Posterior cingulate gyrus (tissue), 11 donors: ENCODE results near the gene MYO1A.
A peak's percentile ranks its signal among the peaks of the same experiment; 100 is the strongest.

Source experiments
- DNase-seq, 10 donors: peaks; one replicate each; pipeline versions ENCODE4 v3.0.0 to v3.0.0-alpha.2; 2020 to 2021; ENCODE audit warnings: mixed read lengths in 3 of 10
- intact Hi-C: fragments of 100-400 bp; cut with DNase I; formaldehyde crosslinking; loops from one replicate; pipeline ENCODE4 v1.15.1; 2023

MYO1A gene

DNA sequence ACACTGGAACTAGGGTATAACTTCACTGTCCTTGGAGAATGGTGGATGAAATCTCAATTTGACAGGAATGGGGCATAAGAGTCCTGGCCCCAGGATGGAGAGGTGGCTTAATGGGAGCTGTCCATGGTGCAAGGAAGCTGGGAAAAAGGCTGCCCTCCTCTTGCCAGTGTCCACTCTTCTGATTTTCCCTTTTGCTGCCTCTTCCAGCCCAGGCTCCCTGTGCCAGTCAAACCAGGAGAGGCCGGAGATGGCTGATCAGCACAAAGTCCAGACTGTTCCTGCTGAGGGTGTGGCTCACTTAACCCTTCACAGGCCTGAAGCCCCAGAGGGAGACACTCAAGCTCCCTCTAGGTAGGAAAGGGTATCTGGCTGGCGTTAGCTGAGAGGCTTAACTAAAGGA, at the start of gene MYO1A:
Gene MYO1A (minus strand): TSS at position 240 of the 400 bp plus-strand sequence. CDS start 1,806 bp downstream, outside the sequence.
- intact Hi-C loops = no loop called here
- DNase-seq = no peak

DNA sequence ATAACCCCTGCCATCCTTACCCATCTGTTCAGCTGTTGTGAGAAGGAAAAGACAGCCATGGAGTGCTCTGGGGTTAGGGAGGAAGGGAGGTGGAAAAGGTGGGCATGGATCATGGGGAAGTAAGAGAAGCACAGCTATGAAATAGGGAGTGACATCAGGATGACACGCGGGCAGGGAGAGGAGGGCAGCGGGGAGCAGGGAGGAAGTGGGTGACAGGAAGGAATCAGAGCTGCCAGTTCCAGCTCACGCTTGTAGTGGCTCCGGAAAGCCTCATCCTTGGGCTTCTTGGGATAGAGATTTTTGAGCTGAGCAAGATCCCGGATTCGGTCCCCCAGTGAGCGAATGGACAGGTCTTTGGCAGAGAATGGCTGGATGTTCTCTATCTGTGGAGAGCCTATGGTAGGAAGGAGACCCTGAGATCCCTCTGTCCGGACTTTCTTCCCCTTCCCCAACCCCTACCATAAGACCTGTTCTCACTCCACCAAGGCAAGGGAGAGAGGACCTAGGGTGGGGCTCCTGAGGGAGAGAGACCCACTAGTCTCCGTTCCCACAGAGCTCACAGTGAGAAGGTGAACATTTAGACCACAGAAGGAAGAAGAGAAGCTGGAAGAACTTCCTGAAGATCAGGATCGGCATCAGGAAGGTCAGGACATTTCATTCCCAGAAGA, 49.3 kb upstream of the MYO1A start:
- peak in 1 of 10 donors; percentile 56 for DNase-seq
- intact Hi-C loops = no loop called here

DNA sequence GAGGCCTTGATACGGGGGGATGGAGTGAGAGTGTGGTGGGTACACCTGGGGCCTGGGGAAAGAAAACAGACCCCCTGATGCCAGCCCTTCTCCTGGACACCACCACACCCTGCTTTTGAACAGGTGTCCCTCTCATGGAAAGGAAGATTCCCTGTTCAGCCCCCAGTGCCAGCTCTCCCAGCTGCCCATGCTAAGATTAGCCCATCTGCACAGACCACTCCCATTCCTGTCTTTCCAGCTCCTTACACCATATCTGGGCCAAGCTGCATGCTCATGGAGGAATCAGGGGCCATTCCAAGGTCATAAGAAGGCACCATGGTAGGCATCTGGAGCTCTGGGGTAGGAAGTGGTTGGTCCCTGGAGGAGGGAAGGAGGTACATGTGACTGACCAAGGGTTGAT, 48.6 kb upstream of the MYO1A start:
- intact Hi-C loops = no loop called here
- peak in 1 of 10 donors; percentile 29 for DNase-seq

DNA sequence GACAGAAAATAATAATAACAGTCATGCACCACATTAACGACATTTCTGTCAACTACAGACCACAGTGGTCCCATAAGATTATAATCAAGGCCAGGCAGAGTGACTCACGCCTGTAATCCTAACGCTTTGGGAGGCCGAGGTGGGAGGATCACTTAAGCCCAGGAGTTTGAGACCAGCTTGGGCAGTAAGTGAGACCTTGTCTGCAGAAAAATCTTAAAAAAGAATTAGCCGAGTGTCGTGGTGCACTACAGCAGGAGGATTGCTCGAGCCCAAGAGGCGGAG, 47.6 kb upstream of the MYO1A start:
- intact Hi-C loops = no loop called here
- peak in 1 of 10 donors; percentile 22 for DNase-seq

DNA sequence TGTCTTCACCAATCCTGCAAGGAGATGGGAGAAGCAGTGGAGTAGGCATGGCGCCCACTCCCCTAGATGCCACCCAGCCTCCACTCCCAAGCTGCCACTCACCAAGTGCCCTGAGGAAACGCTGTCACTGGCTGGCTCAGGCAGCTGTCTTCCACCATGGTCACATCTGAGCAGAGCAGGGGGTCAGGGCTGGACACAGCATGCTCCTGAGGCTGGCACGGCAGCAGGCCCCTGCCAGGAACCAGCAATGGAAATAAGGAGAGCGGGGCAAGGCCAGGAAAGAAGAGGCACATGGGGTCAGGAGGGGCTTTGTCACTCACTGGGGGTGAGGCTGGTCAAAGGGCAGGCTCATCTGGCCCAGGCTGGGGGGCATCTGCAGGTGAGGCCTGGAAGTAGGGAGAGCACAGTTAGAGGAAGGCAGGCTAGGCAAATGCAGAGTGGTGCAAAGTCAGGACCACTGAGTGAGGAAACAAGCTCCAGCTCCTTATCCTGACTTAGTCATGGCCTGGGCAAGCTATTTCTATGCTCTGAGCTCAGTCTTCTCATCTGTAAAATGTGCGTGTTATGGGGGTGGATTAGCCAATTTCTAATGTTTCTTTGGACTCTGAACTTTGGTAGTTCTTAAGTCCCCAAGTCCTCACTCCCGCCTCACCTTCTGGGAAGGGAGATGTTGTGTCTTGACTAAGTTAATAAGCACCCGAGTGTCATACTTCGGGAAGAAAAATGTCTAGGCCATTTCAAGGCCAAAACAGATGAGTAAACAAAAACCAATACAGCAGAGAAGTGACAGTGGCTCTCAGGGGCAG, 47.0 kb upstream of the MYO1A start:
- intact Hi-C loops = no loop called here
- peak in 1 of 10 donors; percentile 51 for DNase-seq

DNA sequence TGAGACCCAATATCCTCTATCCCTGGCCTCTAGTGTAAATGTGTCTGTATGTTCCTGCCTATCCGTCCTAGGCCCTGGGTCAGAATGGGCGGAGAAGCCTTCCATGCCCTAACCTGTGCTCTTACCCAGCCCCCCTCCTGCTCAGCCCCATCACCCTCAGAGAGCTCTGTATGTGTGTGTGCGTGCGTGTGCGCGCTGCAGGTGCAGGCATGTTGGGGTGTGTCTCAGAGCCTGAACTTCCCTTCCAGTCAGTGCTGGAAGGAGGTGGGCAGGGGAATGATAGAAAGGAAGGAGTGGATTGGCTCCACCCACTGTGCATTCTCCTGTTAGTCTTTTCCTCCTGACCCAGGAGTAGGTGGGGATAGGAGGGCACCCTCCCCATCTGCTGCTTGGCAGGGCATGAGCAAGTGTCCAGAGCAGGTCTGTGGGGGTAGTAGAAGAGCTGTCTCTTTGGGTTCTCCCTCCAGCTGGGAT, 46.2 kb upstream of the MYO1A start:
- DNase-seq = peak in 1 of 10 donors; percentile 73
- intact Hi-C loops = no loop called here

DNA sequence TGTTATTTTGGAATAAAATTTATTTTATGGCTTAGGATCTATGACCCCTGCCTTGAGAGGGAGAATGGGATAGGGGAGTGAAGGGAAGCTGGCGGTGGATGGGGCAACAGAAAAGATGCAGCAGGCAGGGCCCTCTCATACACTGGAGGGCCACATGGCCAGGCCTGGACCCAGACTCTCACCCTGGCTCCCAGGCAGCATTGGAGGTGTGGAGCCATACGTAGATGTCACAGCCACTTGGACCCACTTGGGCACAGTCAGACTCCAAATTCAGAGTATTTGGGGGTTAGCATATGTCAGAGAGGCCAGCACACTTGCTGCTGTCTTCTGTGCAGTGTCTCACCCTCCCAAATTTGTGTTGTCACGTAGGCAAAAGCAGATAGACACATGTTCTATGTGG, 45.5 kb upstream of the MYO1A start:
- peak in 2 of 10 donors; percentile 36 to 53 for DNase-seq
- intact Hi-C loops = no loop called here

DNA sequence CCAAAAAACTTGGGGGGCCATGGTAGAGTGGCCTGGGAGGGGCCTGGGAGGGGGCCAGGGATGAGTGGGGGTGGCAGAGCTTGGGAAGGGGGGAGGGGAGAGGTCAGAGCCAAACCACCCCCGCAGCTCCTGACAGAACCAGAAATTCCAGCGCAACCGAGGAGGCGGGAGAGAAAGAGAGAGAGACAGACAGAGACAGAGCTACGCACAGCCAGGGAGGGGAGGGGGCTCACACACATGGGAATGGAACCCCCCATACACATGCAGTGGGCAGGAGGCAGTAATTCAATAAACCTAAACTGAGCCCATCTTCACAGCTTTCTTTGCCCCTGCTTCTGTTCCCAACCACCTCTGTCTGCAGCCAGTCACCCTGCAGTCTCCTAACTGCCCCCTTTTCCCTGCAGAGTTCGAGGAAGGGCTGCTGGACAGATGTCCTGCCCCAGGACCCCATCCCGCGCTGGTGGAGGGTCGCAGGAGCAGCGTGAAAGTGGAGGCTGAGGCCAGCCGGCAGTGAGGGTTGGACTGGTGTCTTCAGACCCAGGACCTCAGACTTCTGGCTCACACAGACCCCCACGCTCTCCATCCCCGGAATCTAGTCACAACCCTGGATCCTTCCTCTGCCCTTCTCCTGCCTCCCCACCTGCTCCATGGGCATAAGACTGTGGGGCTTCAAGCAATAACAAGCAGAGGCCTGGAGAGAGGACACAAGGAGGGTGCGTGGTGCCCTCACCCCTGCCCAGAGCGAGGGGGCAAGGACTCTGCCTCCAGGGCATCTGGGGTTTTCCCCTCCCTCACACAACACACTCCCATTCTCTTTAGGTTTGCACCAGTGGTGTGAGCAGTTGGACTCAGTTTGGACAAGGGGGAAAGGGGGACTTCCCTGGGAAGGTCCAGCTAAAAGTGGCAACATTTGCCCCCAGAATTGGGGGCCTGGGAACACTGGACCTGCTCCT, 44.6 kb upstream of the MYO1A start:
- peak in 2 of 10 donors; percentile 68 to 78 for DNase-seq
- intact Hi-C loops = no loop called here

DNA sequence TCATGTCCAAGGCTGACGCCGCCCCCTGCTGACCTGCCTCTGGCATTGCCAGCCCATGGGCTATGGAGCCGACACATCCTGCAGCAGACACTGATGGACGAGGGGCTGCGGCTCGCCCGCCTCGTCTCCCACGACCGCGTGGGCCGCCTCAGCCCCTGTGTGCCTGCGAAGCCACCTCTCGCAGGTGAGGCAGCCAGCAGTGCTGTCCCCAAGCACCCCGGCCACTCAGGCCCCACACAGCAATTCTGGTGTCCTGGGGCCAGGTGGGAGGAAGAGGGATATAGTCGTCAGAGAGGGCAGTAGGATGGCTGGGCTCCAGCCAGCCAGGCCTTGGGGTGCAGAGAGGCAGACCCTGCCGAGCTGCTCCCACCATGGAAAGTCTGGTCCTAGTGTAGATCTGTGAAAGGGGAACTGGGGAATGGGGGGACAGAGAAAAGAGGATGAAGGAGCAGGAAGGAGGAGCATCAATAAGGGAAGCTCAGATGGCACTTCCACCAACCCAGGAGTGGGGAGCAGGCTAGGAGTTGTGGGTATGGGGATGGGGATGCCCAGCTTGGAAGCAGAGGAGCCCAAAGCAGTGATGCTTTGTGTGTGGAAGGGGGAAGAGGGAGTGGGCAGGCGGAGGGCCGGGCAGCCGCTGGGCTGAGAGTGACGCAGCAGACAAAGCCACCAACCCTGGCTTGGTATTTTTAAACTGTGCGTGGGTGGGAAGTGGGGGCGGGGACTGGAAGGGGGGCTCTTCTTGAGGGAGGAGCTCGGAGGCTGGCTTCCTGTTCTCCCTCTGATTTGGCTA, 43.7 kb upstream of the MYO1A start:
- peak in 8 of 10 donors; percentile 29 to 96 (median 70) for DNase-seq
- intact Hi-C loops = no loop called here

DNA sequence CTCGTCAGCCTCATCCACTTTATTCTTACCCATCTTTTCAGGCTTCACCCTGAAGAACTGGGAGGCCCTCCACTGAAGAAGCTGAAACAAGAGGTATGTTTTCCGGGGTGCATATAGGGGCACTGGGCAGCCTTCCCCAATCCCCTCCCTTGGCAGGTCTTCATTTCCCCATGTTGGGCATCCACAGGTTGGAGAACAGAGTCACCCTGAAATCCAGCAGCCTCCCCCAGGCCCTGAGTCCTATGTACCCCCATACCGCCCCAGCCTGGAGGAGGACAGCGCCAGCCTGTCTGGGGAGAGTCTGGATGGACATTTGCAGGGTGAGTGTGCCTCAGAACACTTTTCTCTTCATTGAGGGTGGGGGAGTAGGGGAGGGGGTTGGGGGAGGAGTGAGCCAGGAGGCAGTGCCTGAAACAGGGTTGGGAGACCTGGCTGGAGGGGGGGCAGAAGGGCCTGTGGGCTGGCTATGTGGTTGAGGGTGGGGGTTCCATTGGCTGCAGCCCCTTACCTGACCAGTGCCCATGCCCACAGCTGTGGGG, 43.0 kb upstream of the MYO1A start:
- DNase-seq = peak in 2 of 10 donors; percentile 24 to 57
- intact Hi-C loops = no loop called here

DNA sequence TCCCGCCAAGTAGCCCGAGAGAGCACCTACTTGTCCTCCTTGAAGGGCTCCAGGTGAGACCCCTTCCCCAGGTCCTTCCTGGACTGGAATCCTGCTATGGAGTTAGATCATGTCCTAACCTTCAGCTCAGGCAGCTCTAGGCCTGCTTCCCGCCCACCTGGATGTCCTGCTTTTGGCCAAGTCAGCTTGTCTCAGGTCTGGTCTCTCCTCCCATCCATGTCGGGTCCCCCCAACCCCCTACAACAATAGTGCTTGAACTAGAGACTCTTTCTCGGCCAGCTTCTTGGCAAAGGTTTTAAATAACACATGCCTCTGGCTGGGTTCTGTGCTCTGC, 42.6 kb upstream of the MYO1A start:
- peak in 1 of 10 donors; percentile 54 for DNase-seq
- intact Hi-C loops = no loop called here

DNA sequence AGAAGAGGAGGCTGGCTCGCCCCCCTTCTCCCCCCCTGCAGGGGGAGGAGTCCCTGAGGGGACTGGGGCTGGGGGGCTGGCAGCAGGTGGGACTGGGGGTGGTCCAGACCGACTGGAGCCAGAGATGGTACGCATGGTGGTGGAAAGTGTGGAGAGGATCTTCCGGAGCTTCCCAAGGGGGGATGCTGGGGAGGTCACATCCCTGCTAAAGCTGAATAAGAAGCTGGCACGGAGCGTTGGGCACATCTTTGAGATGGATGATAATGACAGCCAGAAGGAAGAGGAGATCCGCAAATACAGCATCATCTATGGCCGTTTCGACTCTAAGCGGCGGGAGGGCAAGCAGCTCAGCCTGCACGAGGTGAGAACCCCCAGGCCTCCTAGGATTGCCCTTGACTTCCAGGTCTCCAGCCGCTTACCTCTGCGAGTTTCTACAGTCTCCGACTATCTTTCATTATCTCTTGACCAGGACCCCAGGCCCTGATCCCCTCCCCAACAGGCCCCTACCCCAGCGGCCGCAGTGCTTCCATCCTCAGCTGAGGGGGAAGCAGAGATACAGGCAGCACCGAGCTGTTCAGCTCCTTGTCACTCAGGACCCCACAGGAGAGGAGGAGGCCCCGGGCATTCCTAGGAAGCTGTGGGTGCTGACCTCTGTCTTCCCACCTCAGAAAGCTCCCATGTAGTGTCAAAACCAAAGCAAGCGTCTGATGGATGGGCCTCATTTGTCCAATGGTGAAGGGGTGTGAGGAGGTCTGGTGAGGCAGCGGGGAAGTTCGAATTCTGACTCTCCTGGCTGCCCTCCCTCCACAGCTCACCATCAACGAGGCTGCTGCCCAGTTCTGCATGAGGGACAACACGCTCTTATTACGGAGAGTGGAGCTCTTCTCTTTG, 42.0 kb upstream of the MYO1A start:
- intact Hi-C loops = no loop called here
- peak in 1 of 10 donors; percentile 72 for DNase-seq

DNA sequence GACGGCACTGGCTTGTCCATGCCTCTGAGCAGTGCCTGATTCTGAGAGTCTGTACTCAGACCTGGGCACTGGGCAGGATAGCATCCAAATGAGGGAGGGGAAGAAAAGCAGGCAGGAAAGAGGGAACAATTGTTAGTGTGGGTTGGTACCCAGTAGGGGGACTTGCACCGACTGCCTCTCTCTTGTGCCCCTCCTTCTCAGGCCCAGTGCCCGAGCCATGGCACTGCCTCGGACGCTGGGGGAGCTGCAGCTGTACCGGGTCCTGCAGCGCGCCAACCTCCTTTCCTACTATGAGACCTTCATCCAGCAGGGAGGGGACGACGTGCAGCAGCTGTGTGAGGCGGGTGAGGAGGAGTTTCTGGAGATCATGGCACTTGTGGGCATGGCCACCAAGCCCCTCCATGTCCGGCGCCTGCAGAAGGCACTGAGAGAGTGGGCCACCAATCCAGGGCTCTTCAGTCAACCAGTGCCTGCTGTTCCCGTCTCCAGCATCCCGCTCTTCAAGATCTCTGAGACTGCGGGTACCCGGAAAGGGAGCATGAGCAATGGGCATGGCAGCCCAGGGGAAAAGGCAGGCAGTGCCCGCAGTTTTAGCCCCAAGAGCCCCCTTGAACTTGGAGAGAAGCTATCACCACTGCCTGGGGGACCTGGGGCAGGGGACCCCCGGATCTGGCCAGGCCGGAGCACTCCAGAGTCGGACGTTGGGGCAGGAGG, 41.2 kb upstream of the MYO1A start:
- intact Hi-C loops = no loop called here
- DNase-seq = peak in 8 of 10 donors; percentile 54 to 95 (median 70)

DNA sequence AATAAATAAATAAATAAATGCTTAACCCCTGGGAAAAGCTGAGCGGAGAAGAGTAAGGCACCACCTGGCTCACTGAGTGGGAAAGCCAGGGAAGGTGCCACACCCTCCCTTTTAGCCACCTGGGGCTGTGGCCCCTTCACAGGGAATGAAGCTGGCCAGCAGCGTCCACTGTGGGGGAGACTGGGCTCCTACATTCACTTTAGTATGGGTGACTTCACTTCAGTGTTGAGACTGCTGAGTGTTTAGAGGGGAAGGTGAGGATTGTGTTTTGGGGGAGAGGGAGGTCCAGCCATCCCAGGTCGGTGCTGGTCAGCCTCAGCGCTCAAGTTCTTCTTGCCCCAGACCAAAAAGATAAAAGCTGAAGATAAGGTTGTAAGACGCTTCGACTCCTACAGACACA, 40.6 kb upstream of the MYO1A start:
- DNase-seq = no peak
- intact Hi-C loops = no loop called here

DNA sequence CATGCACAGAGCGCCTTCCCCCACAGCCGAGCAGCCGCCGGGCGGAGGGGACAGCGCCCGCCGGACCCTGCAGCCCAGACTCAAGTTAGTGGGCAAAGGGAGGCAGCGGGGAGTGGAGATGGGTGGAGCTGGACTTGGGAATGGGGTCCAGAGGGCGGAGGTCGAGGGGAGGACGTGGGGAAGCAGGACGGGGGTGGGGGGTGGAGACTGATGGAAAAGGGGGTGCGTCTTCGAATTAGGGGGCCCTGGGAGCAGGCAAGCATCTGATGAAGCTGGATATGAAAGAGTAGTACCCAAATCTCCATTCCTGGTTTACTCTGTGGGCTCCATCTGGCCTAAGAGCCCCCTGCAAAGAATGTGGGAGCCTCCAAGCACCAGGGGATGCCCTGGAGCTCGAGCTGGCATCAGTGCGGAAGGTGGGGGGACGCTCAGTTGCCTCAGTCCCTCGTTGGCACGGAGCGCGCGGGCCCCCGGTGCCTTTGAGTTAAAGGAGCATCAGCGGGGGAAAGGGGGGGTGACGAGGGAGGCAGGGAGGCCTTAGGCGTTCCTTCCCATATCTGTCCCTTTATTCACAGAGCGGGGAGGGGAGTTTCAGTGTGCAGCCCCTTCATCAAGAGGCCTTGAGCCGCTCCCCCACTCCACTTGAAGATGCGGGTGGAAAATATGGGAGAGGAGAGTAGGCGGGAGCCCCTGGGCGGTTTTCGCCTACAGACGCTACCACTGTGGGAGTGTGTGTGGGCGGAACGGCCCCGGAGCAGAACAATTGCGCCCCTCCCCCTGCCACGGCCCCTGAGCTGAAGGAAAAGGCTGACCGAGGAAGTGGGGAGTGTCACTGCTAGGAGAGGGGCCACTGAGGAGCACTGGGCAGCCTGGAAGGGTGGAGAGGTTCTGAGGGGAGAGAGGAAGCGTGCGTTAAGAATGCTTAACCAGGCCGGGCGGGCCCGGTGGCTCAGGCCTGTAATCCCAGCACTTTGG, 39.6 kb upstream of the MYO1A start:
- intact Hi-C loops = no loop called here
- DNase-seq = peak in 6 of 10 donors; percentile 41 to 90 (median 47)

DNA sequence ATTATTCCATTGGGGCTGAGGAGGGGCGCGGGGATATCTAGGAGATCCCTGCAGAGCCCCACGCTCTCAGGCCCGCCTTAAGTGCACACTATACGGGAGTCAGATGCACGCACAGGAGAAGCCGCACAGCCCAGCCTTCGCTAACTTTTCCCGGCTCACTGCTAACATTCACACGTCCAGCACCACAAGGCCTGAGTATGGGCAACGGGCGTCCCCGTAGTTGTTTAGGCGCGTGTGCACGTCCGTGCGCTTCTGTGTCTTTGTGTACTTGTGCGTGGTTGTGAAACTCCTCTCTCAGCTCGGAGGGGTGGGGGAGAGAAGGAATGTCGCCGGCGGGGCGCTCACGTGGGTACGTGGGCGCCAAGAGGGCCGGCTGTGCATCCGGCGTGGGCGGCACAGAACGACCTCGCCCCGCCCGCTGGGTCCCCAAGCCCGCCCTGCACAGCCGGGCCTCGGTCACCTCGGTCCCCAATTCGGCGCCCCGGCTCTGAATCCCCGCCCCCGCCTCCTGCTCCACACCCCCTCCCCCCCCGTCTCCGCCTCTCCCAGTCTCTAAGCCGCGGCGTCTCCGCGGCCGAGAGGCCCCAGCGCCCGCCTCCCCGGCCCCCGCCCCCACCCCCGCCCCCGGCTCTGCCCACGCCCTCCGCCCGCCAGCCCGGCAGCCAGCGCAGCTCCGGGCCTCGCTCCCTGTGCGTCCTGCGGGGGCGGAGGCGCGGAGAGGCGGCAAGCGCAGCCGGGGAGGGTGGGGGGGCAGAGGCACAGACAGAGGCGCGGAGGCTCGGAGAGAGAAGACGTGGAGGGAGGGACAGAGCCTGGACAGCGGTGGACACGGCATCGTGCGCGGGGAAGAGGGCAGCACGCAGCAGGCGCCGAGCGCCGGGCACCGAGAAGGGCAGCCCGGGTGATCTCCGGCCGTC, 38.7 kb upstream of the MYO1A start, which contains the start of gene NAB2:
Gene NAB2 (plus strand): TSS at position 761 of the 917 bp plus-strand sequence. CDS start 158 bp downstream, outside the sequence.
- peak; percentile 68 to 97 (median 85) for DNase-seq
- intact Hi-C loops = no loop called here
